ENCODE data around the gene GAS7. TPM values are rescaled to one million over a fixed set of nuclear protein-coding genes. Genes with fewer than 3 reads are reported as not detected.

Gene GAS7
- total and polyA plus RNA-seq, 9 of the 15 experiments (the other 6 are each of a cell fraction or from before 2014, with no cell fraction given): 0.11 to 0.33 TPM; not detected in 7

DNA sequence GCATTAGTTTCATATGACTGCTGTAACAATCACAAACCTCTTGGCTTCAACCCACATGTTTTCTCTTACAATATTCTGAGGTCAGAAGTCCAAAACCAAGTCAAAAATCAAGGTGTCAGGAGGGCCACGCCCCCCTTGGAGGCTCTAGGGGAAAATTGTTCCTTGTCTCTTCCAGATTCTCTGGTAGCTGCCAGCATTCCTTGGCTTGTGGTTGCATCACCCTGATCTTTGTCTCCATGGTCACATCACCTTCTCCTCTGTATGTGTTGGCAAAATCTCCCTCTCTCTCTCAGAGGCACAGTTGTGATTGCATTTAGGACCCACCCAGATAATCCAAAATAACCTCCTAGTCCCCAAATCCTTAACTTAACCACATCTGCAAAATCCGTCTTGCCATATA, 105.8 kb downstream of the GAS7 start:
- peaks cover 0 to 8% of the 10 kb centered on the region in 2 experiments; a peak in 1 of 5 replicates for H3K27me3 ChIP-seq (ENCODE audit: control insufficient read depth in 2 of 2, insufficient read depth in 2 of 2, low read length in 2 of 2)
- FAIRE-seq: no peak
- DNase-seq (ENCODE audit: extremely low read depth in 1 of 4, low spot score in 3 of 4): no peak
- no peaks in the 10 kb centered on the region for H3K4me1 ChIP-seq (replicated peaks in 1 of 2; ENCODE audit: control insufficient read depth in 2 of 2, insufficient read depth in 2 of 2, low read length in 2 of 2)
- H3K9me3 ChIP-seq (replicated peaks; ENCODE audit: control insufficient read depth, insufficient read depth, low read depth, low read length): no peaks in the 10 kb centered on the region
- CTCF ChIA-PET (ENCODE audit: low intra/inter-chr PET ratio): no interaction called here
- no peaks in the 10 kb centered on the region for H3K79me2 ChIP-seq (ENCODE audit: control insufficient read depth, insufficient read depth, low read length)
- TF ChIP-seq HMG20B (CRISPR knock-in tag; IDR thresholded peaks at IDR 0.05): no peak
- no peak overlapping the region for H3K27ac ChIP-seq (ENCODE audit: extremely low read depth, low read depth, low read length)
- BruUV-seq (replicated peaks): no TSS peak
- no peaks in the 10 kb centered on the region for H3K36me3 ChIP-seq (ENCODE audit: control insufficient read depth, insufficient read depth, low read length)
- in situ Hi-C loops (cut with MboI): no loop called here
- H3K4me2 ChIP-seq (ENCODE audit: insufficient read depth, low read length): no peak overlapping the region
- 0% methylated on average over 1 of the region's 2 CpGs for WGBS (ENCODE audit: insufficient coverage, low coverage, missing lambda C conversion rate)
- no peak for ATAC-seq
- no peaks in the 10 kb centered on the region for H4K20me1 ChIP-seq (replicated peaks; ENCODE audit: control insufficient read depth, insufficient read depth, low read length)
- H3K9me1 ChIP-seq (ENCODE audit: control insufficient read depth, insufficient read depth, low read length): no peaks in the 10 kb centered on the region
- H3K4me3 ChIP-seq: no peak overlapping the region
- intact Hi-C loops (cut with micrococcal nuclease): no loop called here
- POLR2A ChIA-PET: no interaction called here
- no peak overlapping the region for H3K9ac ChIP-seq (ENCODE audit: insufficient read depth in 1 of 2, low read depth in 2 of 2, low read length in 2 of 2)
- no peak overlapping the region for H2AFZ ChIP-seq (ENCODE audit: low read depth, low read length)

DNA sequence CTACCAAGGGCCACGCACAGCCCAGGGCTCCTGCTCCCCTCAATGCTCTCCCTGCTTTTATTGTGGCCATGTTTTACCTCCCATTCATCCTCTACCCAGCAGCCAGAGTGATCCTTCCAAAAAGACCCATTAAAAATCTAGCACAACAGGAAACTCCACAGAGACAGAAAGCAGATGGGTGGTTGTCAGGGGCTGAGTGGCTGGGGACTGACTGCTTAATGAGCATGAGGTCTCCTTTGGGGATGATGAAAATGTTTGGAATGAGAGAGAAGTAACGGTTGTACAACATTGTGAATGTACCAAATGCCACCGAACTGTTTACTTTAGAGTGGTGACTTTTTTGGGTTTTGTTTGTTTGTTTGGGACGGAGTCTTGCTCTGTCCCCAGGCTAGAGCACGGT, 107.4 kb downstream of the GAS7 start:
- DNase-seq (ENCODE audit: extremely low read depth in 1 of 4, low spot score in 3 of 4) (no peak), FAIRE-seq (no peak)
- TF ChIP-seq ELF4 (CRISPR knock-in tag; IDR thresholded peaks at IDR 0.05) (no peak), HDAC3 (IDR thresholded peaks at IDR 0.05; ENCODE audit: borderline replicate concordance, partially characterized antibody) (no peak), ZEB2 (IDR thresholded peaks at IDR 0.05) (no peak), XRCC5 (IDR thresholded peaks at IDR 0.05; ENCODE audit: low read depth, low read length) (no peak), KLF10 (CRISPR knock-in tag; IDR thresholded peaks at IDR 0.05) (no peak), ZNF583 (CRISPR knock-in tag; IDR thresholded peaks at IDR 0.05) (no peak), RB1 (IDR thresholded peaks at IDR 0.05; ENCODE audit: low read depth) (no peak), MTA1 (IDR thresholded peaks at IDR 0.05; ENCODE audit: borderline replicate concordance) (no peak)
- TF ChIP-seq, protein P1, sequence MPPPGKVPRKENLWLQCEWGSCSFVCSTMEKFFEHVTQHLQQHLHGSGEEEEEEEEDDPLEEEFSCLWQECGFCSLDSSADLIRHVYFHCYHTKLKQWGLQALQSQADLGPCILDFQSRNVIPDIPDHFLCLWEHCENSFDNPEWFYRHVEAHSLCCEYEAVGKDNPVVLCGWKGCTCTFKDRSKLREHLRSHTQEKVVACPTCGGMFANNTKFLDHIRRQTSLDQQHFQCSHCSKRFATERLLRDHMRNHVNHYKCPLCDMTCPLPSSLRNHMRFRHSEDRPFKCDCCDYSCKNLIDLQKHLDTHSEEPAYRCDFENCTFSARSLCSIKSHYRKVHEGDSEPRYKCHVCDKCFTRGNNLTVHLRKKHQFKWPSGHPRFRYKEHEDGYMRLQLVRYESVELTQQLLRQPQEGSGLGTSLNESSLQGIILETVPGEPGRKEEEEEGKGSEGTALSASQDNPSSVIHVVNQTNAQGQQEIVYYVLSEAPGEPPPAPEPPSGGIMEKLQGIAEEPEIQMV (tag; conservative IDR thresholded peaks at IDR 0.05; ENCODE audit: low read depth): no peak

More for the DNA sequence above, 107.4 kb downstream of the GAS7 start:
- Histone ChIP-seq H4K20me1 (replicated peaks; ENCODE audit: control insufficient read depth, insufficient read depth, low read length) (no peaks in the 10 kb centered on the region), H3K9ac (ENCODE audit: insufficient read depth in 1 of 2, low read depth in 2 of 2, low read length in 2 of 2) (no peak overlapping the region), H2AFZ (ENCODE audit: low read depth, low read length) (no peak overlapping the region), H3K9me1 (ENCODE audit: control insufficient read depth, insufficient read depth, low read length) (no peaks in the 10 kb centered on the region), H3K79me2 (ENCODE audit: control insufficient read depth, insufficient read depth, low read length) (no peaks in the 10 kb centered on the region), H3K4me3 (no peak overlapping the region), H3K4me2 (ENCODE audit: insufficient read depth, low read length) (no peak overlapping the region), H3K4me1 (replicated peaks in 1 of 2; ENCODE audit: control insufficient read depth in 2 of 2, insufficient read depth in 2 of 2, low read length in 2 of 2) (no peaks in the 10 kb centered on the region), H3K36me3 (ENCODE audit: control insufficient read depth, insufficient read depth, low read length) (no peaks in the 10 kb centered on the region), H3K27me3 (ENCODE audit: control insufficient read depth in 2 of 2, insufficient read depth in 2 of 2, low read length in 2 of 2) (peaks cover 0 to 8% of the 10 kb centered on the region in 2 experiments; a peak in 1 of 5 replicates), H3K9me3 (replicated peaks; ENCODE audit: control insufficient read depth, insufficient read depth, low read depth, low read length) (no peaks in the 10 kb centered on the region), H3K27ac (ENCODE audit: extremely low read depth, low read depth, low read length) (no peak overlapping the region)
- intact Hi-C loops (cut with micrococcal nuclease) (no loop called here), in situ Hi-C loops (cut with MboI) (no loop called here)
- 0% methylated on average over 5 of the region's 5 CpGs for WGBS (ENCODE audit: insufficient coverage, low coverage, missing lambda C conversion rate)
- BruUV-seq (replicated peaks): no TSS peak
- no peak for ATAC-seq
- ChIA-PET CTCF (ENCODE audit: low intra/inter-chr PET ratio) (no interaction called here), POLR2A (no interaction called here)
